Endothelial cell of umbilical vein (primary cell): ENCODE data around the gene RASSF3. TPM values are rescaled to one million over a fixed set of nuclear protein-coding genes. Genes with fewer than 3 reads are reported as not detected.

Experiments used
- BruUV-seq: library from RNA; stranded (reverse); fragments of 400-500 nt; replicated peaks from 2 replicates; lab custom pipeline; 2021; lab: Mats Ljungman, UMichigan
- CTCF ChIA-PET: fragments of 300-600, 350-600 bp; sonication (Branson Sonifier 250); formaldehyde crosslinking; loops from one replicate; lab custom pipeline; 2021; ENCODE audit warnings: antibody characterized with exemption, inconsistent platforms; lab: Charles Lee
- POLR2A ChIA-PET: fragments of 300-600, 350-600 bp; sonication (Branson Sonifier 250); formaldehyde crosslinking; loops from one replicate; lab custom pipeline; 2021; ENCODE audit warnings: antibody characterized with exemption, inconsistent platforms; lab: Charles Lee
- DNase-seq: peaks from one replicate; pipeline ENCODE4 v3.0.0-alpha.2; 2011; ENCODE audit warnings: low read depth, low spot score
- FAIRE-seq: peaks from 2 replicates; lab custom pipeline; 2011; peaks lifted over from hg19 to GRCh38; lab: Jason Lieb, UNC
- H2AFZ ChIP-seq: 2 replicates; pipeline ENCODE4 v1.6.0; 2012; ENCODE audit warnings: low read depth, low read length, control low read depth, inconsistent platforms
- H3K27ac ChIP-seq: 2 replicates; pipeline ENCODE4 v1.5.1; 2011; ENCODE audit warnings: low read depth, mild to moderate bottlenecking, control low read depth, low read length, moderate library complexity; ENCODE audit not compliant: insufficient read depth
- H3K27me3 ChIP-seq, 2 experiments: 2 replicates each; pipeline versions ENCODE4 v1.6.0 to v1.6.1; 2011; ENCODE audit warnings: low read length in 2 of 2, mixed read lengths in 1 of 2; ENCODE audit not compliant: control insufficient read depth in 2 of 2, insufficient read depth in 2 of 2
- H3K36me3 ChIP-seq, 2 experiments: 2 replicates in 1 of 2; 3 replicates in 1 of 2; pipeline ENCODE4 v1.5.1; 2011; ENCODE audit warnings: low read length in 2 of 2, mild to moderate bottlenecking in 1 of 2, moderate library complexity in 1 of 2; ENCODE audit not compliant: control insufficient read depth in 2 of 2, insufficient read depth in 2 of 2; ENCODE audit errors: extremely low read depth in 1 of 2
- H3K4me1 ChIP-seq: 3 replicates; pipeline ENCODE4 v1.5.1; 2011; ENCODE audit warnings: mild to moderate bottlenecking, low read length; ENCODE audit not compliant: control insufficient read depth, insufficient read depth; ENCODE audit errors: extremely low read depth
- H3K4me2 ChIP-seq: 2 replicates; pipeline ENCODE4 v1.6.1; 2011; ENCODE audit warnings: low read length, control low read depth, mixed read lengths; ENCODE audit not compliant: insufficient read depth
- H3K4me3 ChIP-seq, 3 experiments: fragments of 200-600 bp in 1 of 3; sonication (generic), shearing (Covaris generic) in 1 of 3; replicated peaks in 1 of 3; 2 replicates each; pipeline ENCODE4 v1.5.1; 2011 to 2016; ENCODE audit warnings: control low read depth in 3 of 3, low read length in 3 of 3, mild to moderate bottlenecking in 2 of 3, inconsistent platforms in 1 of 3, low read depth in 1 of 3, moderate library complexity in 1 of 3; ENCODE audit not compliant: insufficient read depth in 1 of 3
- H3K79me2 ChIP-seq: 2 replicates; pipeline ENCODE4 v1.6.0; 2012; ENCODE audit warnings: low read length, inconsistent platforms; ENCODE audit not compliant: control insufficient read depth, insufficient read depth
- H3K9ac ChIP-seq: replicated peaks from 2 replicates; pipeline ENCODE3; 2011; ENCODE audit warnings: low read length, control low read depth; ENCODE audit not compliant: insufficient read depth; ENCODE audit errors: extremely low read depth
- H3K9me1 ChIP-seq: replicated peaks from 3 replicates; pipeline ENCODE4 v1.6.0; 2011; ENCODE audit warnings: mild to moderate bottlenecking, low read length; ENCODE audit not compliant: control insufficient read depth, insufficient read depth; ENCODE audit errors: extremely low read depth
- H3K9me3 ChIP-seq: replicated peaks from 2 replicates; pipeline ENCODE4 v1.5.1; 2012; ENCODE audit warnings: low read length, inconsistent platforms; ENCODE audit not compliant: control insufficient read depth, insufficient read depth
- H4K20me1 ChIP-seq: replicated peaks from 2 replicates; pipeline ENCODE3; 2011; ENCODE audit warnings: mild to moderate bottlenecking, low read length; ENCODE audit not compliant: control insufficient read depth, insufficient read depth; ENCODE audit errors: extremely low read depth
- FOS ChIP-seq: IDR thresholded peaks from 2 replicates; pipeline ENCODE4 v1.6.1; 2011; ENCODE audit warnings: mild to moderate bottlenecking, low read length, moderate library complexity, borderline replicate concordance; ENCODE audit not compliant: insufficient read depth
- GATA2 ChIP-seq: IDR thresholded peaks from 2 replicates; pipeline ENCODE4 v1.7.0; 2011; ENCODE audit warnings: low read depth, mild to moderate bottlenecking, moderate library complexity, mixed read lengths, low read length; ENCODE audit not compliant: insufficient read length, insufficient read depth
- JUN ChIP-seq: IDR thresholded peaks from 2 replicates; pipeline ENCODE4 v1.6.1; 2011; ENCODE audit warnings: borderline replicate concordance, low read depth; ENCODE audit not compliant: insufficient read length, insufficient read depth
- MYC ChIP-seq: IDR thresholded peaks from one replicate; pipeline ENCODE4 v1.6.1; 2011; ENCODE audit warnings: mild to moderate bottlenecking, low read depth, low read length
- POLR2A ChIP-seq: IDR thresholded peaks from 2 replicates; pipeline ENCODE4 v1.6.1; 2012; ENCODE audit warnings: low read depth, mild to moderate bottlenecking, control low read depth, low read length
- POLR2AphosphoS5 ChIP-seq: IDR thresholded peaks from 2 replicates; pipeline ENCODE4 v1.6.1; 2012; ENCODE audit warnings: low read depth, mild to moderate bottlenecking, control low read depth, low read length, moderate library complexity; ENCODE audit not compliant: insufficient read depth
- dilution Hi-C: fragments of 300-500 bp; cut with MboI; formaldehyde crosslinking; loops from one replicate; pipeline ENCODE4 v1.15.0; 2019; ENCODE audit warnings: low sequenced_read_pairs; ENCODE audit not compliant: extremely low pct_ligation_motif_present
- intact Hi-C: fragments of 100-400 bp; cut with micrococcal nuclease; formaldehyde crosslinking; loops from one replicate; pipeline ENCODE4 v1.10.0; 2022
- polyA plus RNA-seq, 4 experiments: library from polyadenylated mRNA; depleted of rRNA in 3 of 4; stranded (reverse) in 3 of 4; unstranded in 1 of 4; fragments of >200 nt; gene quantifications; 2 replicates each; pipeline versions ENCODE4 v1.2.1 to v1.2.3, GENCODE V29; 2011 to 2012; ENCODE audit warnings: missing spikeins in 1 of 4
- total RNA-seq: library from RNA; stranded (reverse); gene quantifications from 2 replicates; pipeline ENCODE4 v1.2.3, GENCODE V29; 2021
- TF ChIP-seq, protein P1 (sequence below), 2 donors: IDR thresholded peaks; 1 replicate in 1 of 2; 2 replicates in 1 of 2; pipeline ENCODE4 v1.5.1; 2011; ENCODE audit warnings: low read length in 2 of 2, mild to moderate bottlenecking in 2 of 2, moderate library complexity in 2 of 2, control low read depth in 1 of 2, inconsistent platforms in 1 of 2, low read depth in 1 of 2; ENCODE audit not compliant: insufficient read depth in 1 of 2; ENCODE audit errors: extremely low read depth in 1 of 2

The RASSF3 gene
- total and polyA plus RNA-seq, 2 donors (not counting 3 experiments of a cell fraction or from before 2014, with no cell fraction given): 20.2 to 60.8 TPM

DNA sequence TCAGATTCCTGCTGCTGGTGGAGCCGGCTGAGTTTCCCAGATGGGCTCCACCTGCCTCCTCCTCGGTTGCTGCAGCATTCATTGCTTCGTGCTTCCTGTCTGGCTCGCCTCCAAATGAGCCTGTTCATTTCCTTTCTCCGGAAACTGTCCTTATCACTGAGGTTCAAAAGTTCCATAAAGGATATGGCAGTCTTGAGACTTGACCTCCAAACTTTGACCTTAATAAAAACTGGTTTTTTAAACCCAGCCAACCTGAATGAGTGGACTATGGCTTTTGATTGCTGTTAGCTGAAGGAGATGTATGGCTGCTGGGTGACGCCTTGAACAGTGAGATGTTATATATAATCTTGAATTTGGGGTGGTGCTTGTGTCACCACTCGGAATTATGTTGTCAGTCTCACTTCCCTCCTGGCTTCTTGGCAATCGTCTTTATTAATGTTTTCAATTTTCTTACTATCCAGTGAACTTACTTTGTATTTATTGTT is 62.7 kb downstream of the RASSF3 start:
- peak overlapping the region; percentile 60 for H3K4me2 ChIP-seq
- CTCF ChIA-PET: interaction anchor here (1.2 to 3.1 kb wide), 2 partner anchors 12 to 124 kb away, joined by 4 to 12 read pairs; no protein-coding TSS in a partner anchor

More for the DNA sequence above, 62.7 kb downstream of the RASSF3 start:
- dilution Hi-C loops: no loop called here
- H4K20me1 ChIP-seq: no peaks in the 10 kb centered on the region
- TF ChIP-seq POLR2A: no peak
- peak; percentile 93 for TF ChIP-seq GATA2
- peak; percentile 43 for TF ChIP-seq FOS
- peak; percentile 86 for TF ChIP-seq POLR2AphosphoS5
- TF ChIP-seq JUN: peak; percentile 37
- TF ChIP-seq, protein P1, sequence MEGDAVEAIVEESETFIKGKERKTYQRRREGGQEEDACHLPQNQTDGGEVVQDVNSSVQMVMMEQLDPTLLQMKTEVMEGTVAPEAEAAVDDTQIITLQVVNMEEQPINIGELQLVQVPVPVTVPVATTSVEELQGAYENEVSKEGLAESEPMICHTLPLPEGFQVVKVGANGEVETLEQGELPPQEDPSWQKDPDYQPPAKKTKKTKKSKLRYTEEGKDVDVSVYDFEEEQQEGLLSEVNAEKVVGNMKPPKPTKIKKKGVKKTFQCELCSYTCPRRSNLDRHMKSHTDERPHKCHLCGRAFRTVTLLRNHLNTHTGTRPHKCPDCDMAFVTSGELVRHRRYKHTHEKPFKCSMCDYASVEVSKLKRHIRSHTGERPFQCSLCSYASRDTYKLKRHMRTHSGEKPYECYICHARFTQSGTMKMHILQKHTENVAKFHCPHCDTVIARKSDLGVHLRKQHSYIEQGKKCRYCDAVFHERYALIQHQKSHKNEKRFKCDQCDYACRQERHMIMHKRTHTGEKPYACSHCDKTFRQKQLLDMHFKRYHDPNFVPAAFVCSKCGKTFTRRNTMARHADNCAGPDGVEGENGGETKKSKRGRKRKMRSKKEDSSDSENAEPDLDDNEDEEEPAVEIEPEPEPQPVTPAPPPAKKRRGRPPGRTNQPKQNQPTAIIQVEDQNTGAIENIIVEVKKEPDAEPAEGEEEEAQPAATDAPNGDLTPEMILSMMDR (IDR thresholded peaks at IDR 0.05; ENCODE audit: extremely low read depth in 1 of 2, insufficient read depth in 1 of 2, low read depth in 1 of 2, low read length in 2 of 2): no peak
- TF ChIP-seq MYC: no peak
- POLR2A ChIA-PET: no interaction called here
- no peaks in the 10 kb centered on the region for H3K36me3 ChIP-seq
- intact Hi-C loops: loop anchor here (1.0 kb wide), 1 partner anchor 63 kb away; the partner anchor contains the start of gene RASSF3
- peaks cover 70% of the 10 kb centered on the region for H3K79me2 ChIP-seq
- no peaks in the 10 kb centered on the region for H3K9me3 ChIP-seq
- no peak overlapping the region for H2AFZ ChIP-seq
- FAIRE-seq: peak; percentile 85
- H3K27ac ChIP-seq: peak overlapping the region; percentile 61
- H3K4me1 ChIP-seq: peaks cover 80% of the 10 kb centered on the region
- H3K9ac ChIP-seq: no peak overlapping the region
- DNase-seq: peak; percentile 87
- H3K4me3 ChIP-seq: no peak overlapping the region
- H3K9me1 ChIP-seq: no peaks in the 10 kb centered on the region
- BruUV-seq: no TSS peak
- no peaks in the 10 kb centered on the region for H3K27me3 ChIP-seq
